ENCODE results near the gene SRRM2.

DNA sequence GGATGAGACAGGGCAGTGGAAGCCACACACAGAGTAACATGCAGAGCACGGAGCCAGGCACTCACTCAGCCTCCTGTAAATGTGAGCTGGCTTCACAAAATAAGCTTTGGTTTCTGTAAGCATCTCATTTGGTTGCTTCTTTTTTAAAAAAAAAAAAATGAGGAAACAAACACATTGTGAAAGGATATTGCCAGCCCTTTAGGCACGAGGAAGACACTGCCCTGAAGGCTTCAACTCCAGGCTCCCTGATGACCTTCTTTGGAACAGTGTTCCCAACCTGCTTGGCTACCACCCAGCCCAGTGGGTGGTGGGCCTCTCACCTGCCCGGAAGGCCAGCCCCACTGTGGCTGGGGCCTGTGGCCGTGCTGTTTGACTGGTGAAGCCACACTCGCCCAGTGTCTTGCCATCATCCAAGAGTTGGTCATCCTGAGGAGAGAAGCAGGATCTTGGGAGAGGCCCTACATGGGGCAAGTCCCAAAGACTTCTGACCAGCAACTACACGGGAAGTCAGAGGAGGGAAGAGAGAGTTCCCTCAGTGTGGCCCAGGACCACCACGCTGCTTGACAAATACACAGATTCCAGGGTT lies 22.8 kb downstream of the SRRM2 start:
- TF ChIP-seq POLR2AphosphoS5 (IDR thresholded peaks at IDR 0.05; ENCODE audit: low read depth, low read length), result no peak
- TF ChIP-seq TAF1 (IDR thresholded peaks at IDR 0.05; ENCODE audit: borderline replicate concordance, low read depth, low read length), result no peak
- no peak for TF ChIP-seq POLR2A (IDR thresholded peaks at IDR 0.05; ENCODE audit: low read depth, low read length)

All from GM12892 (cell line).